ENCODE measurements around the gene CMYA5.

The CMYA5 gene

GRCh38 chr5:79825802-79826201, 136.2 kb downstream of the CMYA5 start:
- no peak for TF ChIP-seq CTCF (IDR thresholded peaks at IDR 0.05; ENCODE audit: borderline replicate concordance, control extremely low read depth, extremely low read depth, insufficient read depth, missing control alignments)
- in situ Hi-C loops (cut with MboI; ENCODE audit: low sequenced_read_pairs, unreplicated experiment): no loop called here
- DNase-seq (ENCODE audit: low spot score): no peak

- in situ Hi-C loops (cut with MboI; ENCODE audit: low sequenced_read_pairs, unreplicated experiment): no loop called here
- TF ChIP-seq CTCF (IDR thresholded peaks at IDR 0.05; ENCODE audit: borderline replicate concordance, control extremely low read depth, extremely low read depth, insufficient read depth, missing control alignments): no peak
- no peak for DNase-seq (ENCODE audit: low spot score)
Observed at GRCh38 chr5:79827159-79827629, 137.6 kb downstream of the CMYA5 start.

GRCh38 chr5:79829260-79829659, 139.6 kb downstream of the CMYA5 start:
- no peak for DNase-seq (ENCODE audit: low spot score)
- in situ Hi-C loops (cut with MboI; ENCODE audit: low sequenced_read_pairs, unreplicated experiment): no loop called here
- no peak for TF ChIP-seq CTCF (IDR thresholded peaks at IDR 0.05; ENCODE audit: borderline replicate concordance, control extremely low read depth, extremely low read depth, insufficient read depth, missing control alignments)

GRCh38 chr5:79831381-79832309, 142.0 kb downstream of the CMYA5 start:
- no peak for DNase-seq (ENCODE audit: low spot score)
- TF ChIP-seq CTCF (IDR thresholded peaks at IDR 0.05; ENCODE audit: borderline replicate concordance, control extremely low read depth, extremely low read depth, insufficient read depth, missing control alignments): no peak
- in situ Hi-C loops (cut with MboI; ENCODE audit: low sequenced_read_pairs, unreplicated experiment): no loop called here

- in situ Hi-C loops (cut with MboI; ENCODE audit: low sequenced_read_pairs, unreplicated experiment): no loop called here
- TF ChIP-seq CTCF (IDR thresholded peaks at IDR 0.05; ENCODE audit: borderline replicate concordance, control extremely low read depth, extremely low read depth, insufficient read depth, missing control alignments): no peak
- no peak for DNase-seq (ENCODE audit: low spot score)
Observed at GRCh38 chr5:79832911-79833310, 143.3 kb downstream of the CMYA5 start.

- no peak for TF ChIP-seq CTCF (IDR thresholded peaks at IDR 0.05; ENCODE audit: borderline replicate concordance, control extremely low read depth, extremely low read depth, insufficient read depth, missing control alignments)
- in situ Hi-C loops (cut with MboI; ENCODE audit: low sequenced_read_pairs, unreplicated experiment): no loop called here
- no peak for DNase-seq (ENCODE audit: low spot score)
Observed at GRCh38 chr5:79834098-79834753, 144.6 kb downstream of the CMYA5 start.
